Gastrocnemius medialis (tissue), 4 donors: ENCODE measurements around the gene FRS2. TPM values are rescaled to one million over a fixed set of nuclear protein-coding genes. Genes with fewer than 3 reads are reported as not detected.

ENCODE experiments used
- ATAC-seq, 2 donors: fragments of 150-250 bp; one replicate each; pipeline ENCODE4 v1.9.1; 2016
- DNase-seq, 2 donors: peaks; one replicate each; pipeline ENCODE4 v3.0.0-alpha.2; 2019
- H3K27ac ChIP-seq, 4 donors: fragments of 200-600 bp; sonication (generic); 1 replicate in 1 of 4; 2 replicates in 3 of 4; pipeline ENCODE4 v1.5.1; 2016 to 2018; ENCODE audit warnings: mild to moderate bottlenecking in 2 of 4, moderate library complexity in 1 of 4
- H3K27me3 ChIP-seq, 3 donors: fragments of 200-600 bp; sonication (generic) in 2 of 3; 1 replicate in 1 of 3; 2 replicates in 2 of 3; pipeline versions ENCODE4 v1.5.1 to v1.6.0; 2016 to 2019; ENCODE audit warnings: mild to moderate bottlenecking in 1 of 3, moderate library complexity in 1 of 3
- H3K36me3 ChIP-seq, 2 donors: fragments of 200-600 bp; sonication (generic) in 1 of 2; one replicate each; pipeline ENCODE4 v1.5.1; 2017 to 2018
- H3K4me1 ChIP-seq, 2 donors: fragments of 200-600 bp; sonication (generic) in 1 of 2; one replicate each; pipeline ENCODE4 v1.5.1; 2016 to 2017; ENCODE audit warnings: mild to moderate bottlenecking in 2 of 2
- H3K4me3 ChIP-seq, 4 donors: fragments of 200-600 bp; sonication (generic) in 3 of 4; 1 replicate in 1 of 4; 2 replicates in 3 of 4; pipeline ENCODE4 v1.5.1; 2016 to 2019; ENCODE audit warnings: mild to moderate bottlenecking in 2 of 4
- H3K9me3 ChIP-seq, 3 donors: fragments of 200-600 bp; sonication (generic) in 2 of 3; 1 replicate in 1 of 3; 2 replicates in 2 of 3; pipeline ENCODE4 v1.5.1; 2016 to 2019
- POLR2A ChIP-seq, 2 donors: fragments of 450-650 bp; IDR thresholded peaks; one replicate each; pipeline ENCODE4 v1.6.1; 2017; ENCODE audit warnings: antibody characterized with exemption in 2 of 2, mild to moderate bottlenecking in 2 of 2, moderate library complexity in 2 of 2
- in situ Hi-C, 4 donors: fragments of 200-750 bp; cut with MboI; loops; one replicate each; pipeline versions ENCODE4 v1.15.0 to v1.8.0; 2017; ENCODE audit warnings: low sequenced_read_pairs in 4 of 4
- intact Hi-C: fragments of 100-400 bp; cut with DNase I; formaldehyde crosslinking; loops from one replicate; pipeline ENCODE4 v1.15.1; 2023; ENCODE audit warnings: low total_unique reads
- total RNA-seq, 4 donors: library from RNA; depleted of rRNA; stranded (reverse); fragments of >200 nt; gene quantifications; one replicate each; pipeline versions ENCODE4 v1.1.0 to v1.2.3, GENCODE V29; 2016
- TF ChIP-seq, protein P1 (sequence below), 5 experiments: fragments of 450-650 bp in 3 of 5; fragments of 200-600 bp in 2 of 5; sonication (generic) in 2 of 5; IDR thresholded peaks in 4 of 5; conservative IDR thresholded peaks in 1 of 5; 1 replicate in 4 of 5; 2 replicates in 1 of 5; pipeline ENCODE4 v1.5.1; 2016 to 2019; ENCODE audit warnings: antibody characterized with exemption in 5 of 5, mild to moderate bottlenecking in 3 of 5, moderate library complexity in 3 of 5

Gene FRS2
- total RNA-seq, 4 donors from 2014 or later = 21.0 to 32.1 (median 21.3) TPM

DNA sequence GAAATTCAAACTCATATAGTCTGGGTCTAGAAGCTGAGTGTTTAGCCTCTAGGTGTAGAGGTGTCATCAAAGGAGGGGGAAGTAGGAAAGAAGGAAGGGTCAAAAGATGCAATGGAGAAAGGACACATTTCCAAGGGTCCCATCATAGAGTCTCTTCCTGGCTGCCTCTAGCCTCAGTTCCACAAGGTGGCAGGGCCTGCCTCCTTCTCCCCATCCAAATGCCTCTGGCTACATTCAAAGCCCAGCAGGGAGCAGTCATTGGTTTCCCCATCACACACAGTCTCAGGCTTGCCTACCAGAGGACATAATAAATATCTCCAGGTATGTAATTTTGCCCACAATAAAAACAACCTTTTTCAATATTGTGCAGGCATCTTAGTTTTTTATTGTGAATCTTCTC, 113.0 kb downstream of the FRS2 start:
- Histone ChIP-seq H3K4me1 (peaks cover 5 to 9% of the 10 kb centered on the region in 2 donors), H3K27me3 (no peaks in the 10 kb centered on the region), H3K27ac (no peak overlapping the region), H3K36me3 (peaks cover 0 to 17% of the 10 kb centered on the region in 2 donors), H3K9me3 (no peaks in the 10 kb centered on the region), H3K4me3 (no peak overlapping the region)
- in situ Hi-C loops (loop anchor here in 1 of 4 donors (25.0 kb wide), 1 partner anchor 746 kb away; no protein-coding TSS in a partner anchor), intact Hi-C loops (loop anchor here (10.0 kb wide), 1 partner anchor 152 kb away; the partner anchor contains the start of gene RAB3IP)
- DNase-seq = no peak
- TF ChIP-seq, protein P1, sequence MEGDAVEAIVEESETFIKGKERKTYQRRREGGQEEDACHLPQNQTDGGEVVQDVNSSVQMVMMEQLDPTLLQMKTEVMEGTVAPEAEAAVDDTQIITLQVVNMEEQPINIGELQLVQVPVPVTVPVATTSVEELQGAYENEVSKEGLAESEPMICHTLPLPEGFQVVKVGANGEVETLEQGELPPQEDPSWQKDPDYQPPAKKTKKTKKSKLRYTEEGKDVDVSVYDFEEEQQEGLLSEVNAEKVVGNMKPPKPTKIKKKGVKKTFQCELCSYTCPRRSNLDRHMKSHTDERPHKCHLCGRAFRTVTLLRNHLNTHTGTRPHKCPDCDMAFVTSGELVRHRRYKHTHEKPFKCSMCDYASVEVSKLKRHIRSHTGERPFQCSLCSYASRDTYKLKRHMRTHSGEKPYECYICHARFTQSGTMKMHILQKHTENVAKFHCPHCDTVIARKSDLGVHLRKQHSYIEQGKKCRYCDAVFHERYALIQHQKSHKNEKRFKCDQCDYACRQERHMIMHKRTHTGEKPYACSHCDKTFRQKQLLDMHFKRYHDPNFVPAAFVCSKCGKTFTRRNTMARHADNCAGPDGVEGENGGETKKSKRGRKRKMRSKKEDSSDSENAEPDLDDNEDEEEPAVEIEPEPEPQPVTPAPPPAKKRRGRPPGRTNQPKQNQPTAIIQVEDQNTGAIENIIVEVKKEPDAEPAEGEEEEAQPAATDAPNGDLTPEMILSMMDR (IDR thresholded peaks at IDR 0.05 in 4 of 5, conservative IDR thresholded peaks at IDR 0.05 in 1 of 5) = no peak
- no peak for TF ChIP-seq POLR2A (IDR thresholded peaks at IDR 0.05)
- no peak for ATAC-seq

DNA sequence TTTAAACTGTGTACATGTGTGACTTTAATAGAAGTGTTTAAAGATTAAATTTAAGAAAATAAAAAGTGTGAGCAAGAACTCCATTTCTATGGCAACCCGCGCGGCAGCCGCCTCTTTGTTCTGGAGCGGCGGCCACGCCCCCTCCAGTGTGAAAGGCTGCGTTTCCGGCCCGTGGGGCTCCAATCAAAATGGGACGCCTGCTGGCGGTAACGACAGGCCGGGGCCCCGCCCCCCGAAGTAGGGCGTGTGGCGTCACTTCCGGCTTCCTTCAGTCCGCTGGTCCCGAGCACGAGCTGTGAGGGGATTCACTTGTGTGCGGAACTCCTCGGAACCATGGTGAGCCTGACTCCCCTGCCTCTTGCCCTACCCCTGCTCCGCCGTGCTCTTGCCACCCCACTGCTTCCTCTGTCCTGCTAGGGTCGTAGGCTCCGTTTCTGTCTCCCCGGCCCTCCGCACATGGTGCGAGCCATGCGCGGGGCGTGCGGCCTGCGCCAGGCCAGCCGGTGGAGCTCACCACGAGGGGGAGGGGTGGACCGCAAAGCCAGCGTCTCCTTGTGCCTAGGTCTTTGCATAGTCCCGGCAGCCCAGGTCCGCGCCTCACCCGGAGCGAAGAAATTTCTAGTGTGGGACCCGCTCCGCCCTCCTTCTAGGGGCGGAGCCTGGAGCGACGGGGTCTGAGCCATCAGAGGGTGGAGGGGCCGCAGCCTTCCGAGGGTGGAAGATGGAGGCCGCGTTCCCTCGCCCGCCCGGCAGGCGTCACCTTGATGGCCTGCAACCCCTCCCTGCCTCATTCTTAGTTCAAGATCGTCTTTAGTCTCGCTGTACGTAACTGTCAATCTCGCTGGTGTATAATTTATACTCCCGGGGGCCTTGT, 115.2 kb downstream of the FRS2 start, which contains the start of gene CCT2:
TSS of gene CCT2 (plus strand) at position 271 of the 874 bp plus-strand sequence. CDS start at position 334, 63 bp downstream.
- in situ Hi-C loops (loop anchor here in 1 of 4 donors (25.0 kb wide), 1 partner anchor 748 kb away; no protein-coding TSS in a partner anchor), intact Hi-C loops (loop anchor here (1.0 to 10.0 kb wide), 7 partner anchors 57 to 348 kb away; partner anchors contain the start of genes CPSF6, FRS2, RAB3IP and YEATS4)
- H3K27me3 ChIP-seq = no peaks in the 10 kb centered on the region
- TF ChIP-seq, protein P1 (IDR thresholded peaks at IDR 0.05 in 4 of 5, conservative IDR thresholded peaks at IDR 0.05 in 1 of 5) = peak in 4 of 5 experiments; percentile 18 to 32 (median 26)
- TF ChIP-seq POLR2A (IDR thresholded peaks at IDR 0.05) = peak; percentile 87 to 90
- H3K9me3 ChIP-seq = no peaks in the 10 kb centered on the region
- DNase-seq (peak; percentile 94 to 95), ATAC-seq (peak; percentile 98 to 99)
- peak within 1 kb of the TSS; percentile 89 to 96 (median 94) for H3K27ac ChIP-seq
- peak within 1 kb of the TSS; percentile 92 to 98 (median 96) for H3K4me3 ChIP-seq
- H3K4me1 ChIP-seq = peaks cover 5 to 9% of the 10 kb centered on the region in 2 donors
- H3K36me3 ChIP-seq = peaks cover 0 to 39% of the 10 kb centered on the region in 2 donors

DNA sequence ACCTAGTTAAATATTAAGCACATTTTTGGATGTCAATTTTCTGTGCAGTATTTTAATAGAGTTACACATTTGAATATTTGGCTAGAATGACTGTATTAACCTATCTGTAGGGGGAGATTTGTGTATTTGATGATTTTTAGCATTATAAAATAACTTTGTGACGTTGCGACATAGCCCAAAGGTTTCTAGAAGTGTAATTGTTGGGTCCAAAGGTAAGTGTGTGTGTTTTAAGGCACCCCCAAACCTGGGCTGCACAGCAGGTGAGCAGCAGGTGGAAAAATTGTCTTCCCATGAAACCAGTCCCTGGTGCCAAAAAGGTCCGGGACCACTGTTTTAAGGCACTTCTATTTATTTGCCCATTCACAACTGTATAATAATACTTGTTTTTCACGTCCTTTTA, 118.3 kb downstream of the FRS2 start:
- H3K4me1 ChIP-seq = peaks cover 5 to 9% of the 10 kb centered on the region in 2 donors
- H3K27ac ChIP-seq = no peak overlapping the region
- peaks cover 4 to 70% of the 10 kb centered on the region in 2 donors for H3K36me3 ChIP-seq
- no peak for ATAC-seq
- TF ChIP-seq POLR2A (IDR thresholded peaks at IDR 0.05) = no peak
- TF ChIP-seq, protein P1 (IDR thresholded peaks at IDR 0.05 in 4 of 5, conservative IDR thresholded peaks at IDR 0.05 in 1 of 5) = no peak
- no peak overlapping the region for H3K4me3 ChIP-seq
- intact Hi-C loops (loop anchor here (5.0 to 10.0 kb wide), 6 partner anchors 54 to 351 kb away; partner anchors contain the start of genes CPSF6, RAB3IP and YEATS4), in situ Hi-C loops (loop anchor here in 1 of 4 donors (25.0 kb wide), 1 partner anchor 751 kb away; no protein-coding TSS in a partner anchor)
- DNase-seq = no peak
- no peaks in the 10 kb centered on the region for H3K9me3 ChIP-seq
- no peaks in the 10 kb centered on the region for H3K27me3 ChIP-seq

DNA sequence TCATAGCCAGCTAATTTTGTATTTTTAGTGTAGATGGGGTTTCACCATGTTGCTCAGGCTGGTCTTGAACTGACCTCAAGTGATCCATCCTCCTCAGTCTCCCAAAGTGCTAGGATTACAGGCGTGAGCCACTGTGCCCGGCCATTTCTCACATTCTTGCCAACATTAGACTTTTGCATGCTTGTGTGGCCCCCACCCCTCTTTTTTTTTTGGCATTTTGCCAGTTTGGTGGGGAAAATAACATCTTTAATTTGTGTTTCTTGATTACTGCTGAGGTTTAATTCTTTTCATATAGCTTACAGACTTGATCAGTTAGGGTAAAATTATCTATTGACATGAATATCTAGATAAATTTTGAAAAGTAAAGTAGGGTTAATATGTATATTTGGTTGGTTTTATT, 118.9 kb downstream of the FRS2 start:
- intact Hi-C loops = loop anchor here (5.0 to 10.0 kb wide), 6 partner anchors 53 to 352 kb away; partner anchors contain the start of genes CPSF6, RAB3IP and YEATS4
- ATAC-seq (no peak), DNase-seq (no peak)
- H3K36me3 ChIP-seq = peaks cover 4 to 76% of the 10 kb centered on the region in 2 donors
- H3K27me3 ChIP-seq = no peaks in the 10 kb centered on the region
- no peaks in the 10 kb centered on the region for H3K9me3 ChIP-seq
- H3K4me3 ChIP-seq = no peak overlapping the region
- no peak overlapping the region for H3K27ac ChIP-seq
- TF ChIP-seq POLR2A (IDR thresholded peaks at IDR 0.05) = no peak
- TF ChIP-seq, protein P1 (IDR thresholded peaks at IDR 0.05 in 4 of 5, conservative IDR thresholded peaks at IDR 0.05 in 1 of 5) = no peak
- H3K4me1 ChIP-seq = peaks cover 5 to 9% of the 10 kb centered on the region in 2 donors
- in situ Hi-C loops = loop anchor here in 1 of 4 donors (25.0 kb wide), 1 partner anchor 752 kb away; no protein-coding TSS in a partner anchor
